A549 (cell line): ENCODE data around the gene BRPF3. TPM values are rescaled to one million over a fixed set of nuclear protein-coding genes. Genes with fewer than 3 reads are reported as not detected.

Experiments
- ATAC-seq, 2 experiments: fragments of 200-7000 bp in 1 of 2; fragments of >200 bp in 1 of 2; cut with Nextera tagmentation in 1 of 2; cut with Tn5 transposase in 1 of 2; 3 replicates each; pipeline versions ENCODE4 v1.8.0 to v1.9.1; 2018 to 2020; ENCODE audit warnings: mild to moderate bottlenecking in 1 of 2, moderate library complexity in 1 of 2
- CTCF ChIA-PET: fragments of 300-600 bp; sonication (Branson Sonifier 250); formaldehyde crosslinking; extraction: SDS; loops from one replicate; lab custom pipeline; 2021; ENCODE audit warnings: antibody characterized with exemption, inconsistent platforms; lab: Yijun Ruan, JAX
- POLR2A ChIA-PET: fragments of 350-600 bp; formaldehyde crosslinking; extraction: SDS; loops from one replicate; lab custom pipeline; 2021; ENCODE audit warnings: antibody characterized with exemption, inconsistent platforms; lab: Yijun Ruan, JAX
- DNase-seq, 2 experiments: peaks; one replicate each; pipeline versions ENCODE4 v3.0.0 to v3.0.0-alpha.2; 2011 to 2016; ENCODE audit warnings: low read depth in 1 of 2, low spot score in 1 of 2
- FAIRE-seq: peaks from 2 replicates; lab custom pipeline; 2011; peaks lifted over from hg19 to GRCh38; lab: Jason Lieb, UNC
- H3K27ac ChIP-seq, 2 experiments: fragments of >200 bp; sonication (Bioruptor Twin); formaldehyde crosslinking; 3 replicates each; pipeline ENCODE4 v1.5.1; 2016 to 2017
- H3K4me1 ChIP-seq: fragments of >200 bp; sonication (Bioruptor Twin); formaldehyde crosslinking; 3 replicates; pipeline ENCODE4 v1.6.1; 2016
- H3K4me2 ChIP-seq: fragments of >200 bp; sonication (Bioruptor Twin); formaldehyde crosslinking; 3 replicates; pipeline ENCODE4 v1.6.1; 2016
- H3K4me3 ChIP-seq: fragments of >200 bp; sonication (Bioruptor Twin); formaldehyde crosslinking; 3 replicates; pipeline ENCODE4 v1.5.1; 2016
- H3K9me3 ChIP-seq: fragments of >200 bp; sonication (Bioruptor Twin); formaldehyde crosslinking; 3 replicates; pipeline ENCODE4 v1.6.1; 2016
- ATOH8 ChIP-seq: fragments of 250-450 bp; sonication (Bioruptor Pico); IDR thresholded peaks from 2 replicates; pipeline ENCODE4 v1.5.0; 2020; ENCODE audit warnings: low read depth, mild to moderate bottlenecking, moderate library complexity
- BCL3 ChIP-seq: fragments of >200 bp; sonication (Bioruptor Twin); formaldehyde crosslinking; IDR thresholded peaks from 3 replicates; pipeline ENCODE4 v1.6.1; 2016
- BHLHE40 ChIP-seq: IDR thresholded peaks from 2 replicates; pipeline ENCODE4 v1.6.1; 2012; ENCODE audit warnings: low read depth, low read length, inconsistent platforms
- CHD2 ChIP-seq: fragments of 150-350 bp; IDR thresholded peaks from 2 replicates; pipeline ENCODE4 v1.6.1; 2014; ENCODE audit warnings: low read length; ENCODE audit not compliant: partially characterized antibody
- EP300 ChIP-seq, 2 experiments: fragments of >200 bp; sonication (Bioruptor Twin); formaldehyde crosslinking; IDR thresholded peaks; 2 replicates in 1 of 2; 3 replicates in 1 of 2; pipeline ENCODE4 v1.6.1; 2016 to 2017
- FOSL2 ChIP-seq, 2 experiments: fragments of 450-650 bp in 1 of 2; fragments of >200 bp in 1 of 2; sonication (Bioruptor Twin) in 1 of 2; formaldehyde crosslinking; IDR thresholded peaks; 2 replicates each; pipeline versions ENCODE4 v1.5.0 to v1.6.1; 2016 to 2020; ENCODE audit warnings: mild to moderate bottlenecking in 1 of 2, moderate library complexity in 1 of 2
- GATA3 ChIP-seq: IDR thresholded peaks from 2 replicates; pipeline ENCODE4 v1.6.1; 2012; ENCODE audit warnings: borderline replicate concordance
- HDAC2 ChIP-seq: fragments of 200-600 bp; sonication (generic); IDR thresholded peaks from 2 replicates; pipeline ENCODE4 v1.6.1; 2016
- HES2 ChIP-seq: fragments of >200 bp; sonication (Bioruptor Twin); formaldehyde crosslinking; IDR thresholded peaks from 2 replicates; pipeline ENCODE4 v1.6.1; 2016
- HOXA7 ChIP-seq: fragments of 250-450 bp; sonication (Bioruptor Pico); IDR thresholded peaks from 2 replicates; pipeline ENCODE4 v1.5.0; 2020; ENCODE audit warnings: mild to moderate bottlenecking, moderate library complexity
- JUN ChIP-seq, 2 experiments: fragments of >200 bp; sonication (Bioruptor Twin); formaldehyde crosslinking; IDR thresholded peaks; 2 replicates in 1 of 2; 3 replicates in 1 of 2; pipeline ENCODE4 v1.6.1; 2016 to 2017
- KDM1A ChIP-seq: fragments of 200-600 bp; sonication (generic); IDR thresholded peaks from 2 replicates; pipeline ENCODE4 v1.6.1; 2016; ENCODE audit warnings: low read depth, mild to moderate bottlenecking
- MAFK ChIP-seq: fragments of 450-650 bp; IDR thresholded peaks from 2 replicates; pipeline ENCODE4 v1.6.1; 2014; ENCODE audit not compliant: partially characterized antibody
- MAZ ChIP-seq: fragments of 150-350 bp; IDR thresholded peaks from 2 replicates; pipeline ENCODE4 v1.6.1; 2014; ENCODE audit warnings: antibody characterized with exemption, low read depth, low read length, borderline replicate concordance
- NR3C1 ChIP-seq: fragments of >200 bp; sonication (Bioruptor Twin); formaldehyde crosslinking; IDR thresholded peaks from 3 replicates; pipeline ENCODE4 v1.6.1; 2017
- PHF8 ChIP-seq: fragments of 200-600 bp; sonication (generic); IDR thresholded peaks from 2 replicates; pipeline ENCODE4 v1.6.1; 2016; ENCODE audit warnings: low read depth, mild to moderate bottlenecking, antibody characterized with exemption, moderate library complexity, borderline replicate concordance
- POLR2A ChIP-seq: IDR thresholded peaks from 2 replicates; pipeline ENCODE4 v1.6.1; 2012; ENCODE audit warnings: mild to moderate bottlenecking, low read length
- POLR2AphosphoS2 ChIP-seq: conservative IDR thresholded peaks from 2 replicates; pipeline ENCODE4 v1.6.1; 2012; ENCODE audit warnings: low read length, improper control_type of control experiment, inconsistent platforms
- RARB ChIP-seq: fragments of 250-450 bp; sonication (Bioruptor Pico); IDR thresholded peaks from 2 replicates; pipeline ENCODE4 v1.8.0; 2021; ENCODE audit warnings: mild to moderate bottlenecking, moderate library complexity
- REST ChIP-seq: fragments of 200-600 bp; sonication (generic); IDR thresholded peaks from 2 replicates; pipeline ENCODE4 v1.6.1; 2016; ENCODE audit warnings: antibody characterized with exemption, mild to moderate bottlenecking, moderate library complexity
- RFX5 ChIP-seq: fragments of 450-650 bp; IDR thresholded peaks from 2 replicates; pipeline ENCODE4 v1.7.1; 2014; ENCODE audit warnings: antibody characterized with exemption, mild to moderate bottlenecking, moderate library complexity
- RNF2 ChIP-seq: fragments of 200-600 bp; sonication (generic); IDR thresholded peaks from 2 replicates; pipeline ENCODE4 v1.6.1; 2016; ENCODE audit warnings: low read depth, mild to moderate bottlenecking, antibody characterized with exemption, moderate library complexity, borderline replicate concordance
- SMC3 ChIP-seq: fragments of >200 bp; sonication (Bioruptor Twin); formaldehyde crosslinking; IDR thresholded peaks from 3 replicates; pipeline ENCODE4 v1.6.1; 2018; ENCODE audit warnings: inconsistent platforms
- TFCP2L1 ChIP-seq: fragments of 250-450 bp; sonication (Bioruptor Pico); IDR thresholded peaks from 2 replicates; pipeline ENCODE4 v1.5.0; 2021; ENCODE audit warnings: mild to moderate bottlenecking
- ZNF302 ChIP-seq: fragments of 250-450 bp; sonication (Bioruptor Pico); IDR thresholded peaks from 2 replicates; pipeline ENCODE4 v1.9.0; 2021; ENCODE audit warnings: inconsistent platforms, mild to moderate bottlenecking, moderate library complexity
- WGBS: methylation state at CpG from one replicate; pipeline ENCODE4 v1.1.6; 2017; ENCODE audit errors: missing lambda C conversion rate; 5-methylcytosine and 5-hydroxymethylcytosine counted together
- polyA plus RNA-seq, 4 experiments: library from polyadenylated mRNA; depleted of rRNA in 3 of 4; stranded (reverse); fragments of >200 nt; fragmentation: RNase III in 1 of 4; extraction: RNeasy Plus Mini Kit Qiagen cat#74134 plus additional on column Dnase treatment in 1 of 4; gene quantifications; 2 replicates in 3 of 4; 3 replicates in 1 of 4; pipeline ENCODE4 v1.2.3, GENCODE V29; 2011 to 2017

Gene BRPF3
- polyA plus RNA-seq, 2 of the 4 experiments (the other 2 are of a cell fraction) = 9.8 to 11.2 TPM

GRCh38 chr6:36197739-36198221 lies 1.2 kb downstream of the BRPF3 start:
- FAIRE-seq (no peak), ATAC-seq (no peak), DNase-seq (no peak)
- TF ChIP-seq POLR2AphosphoS2 (no peak), CHD2 (no peak), MAZ (no peak), FOSL2 (IDR thresholded peaks at IDR 0.05) (no peak), FOSL2 (CRISPR knock-in tag; IDR thresholded peaks at IDR 0.05) (no peak), HOXA7 (CRISPR knock-in tag) (no peak), TFCP2L1 (no peak), NR3C1 (no peak), EP300 (IDR thresholded peaks at IDR 0.05) (no peak), MAFK (no peak)
- 83% methylated on average over 17 of the region's 17 CpGs for WGBS
- peaks cover 8% of the 10 kb centered on the region; the same call in 1 of the 3 replicates for H3K4me1 ChIP-seq
- H3K9me3 ChIP-seq = no peaks in the 10 kb centered on the region
- peak overlapping the region; percentile 100 for H3K27ac ChIP-seq
- H3K4me2 ChIP-seq = peak overlapping the region; percentile 89
- peak overlapping the region; percentile 95 for H3K4me3 ChIP-seq
- ChIA-PET CTCF (interaction anchor here (1.0 kb wide), 1 partner anchor 103 kb away, joined by 3 read pairs; no protein-coding TSS in a partner anchor), POLR2A (interaction anchor here (1.2 kb wide), 1 partner anchor 171 kb away, joined by 3 read pairs; no protein-coding TSS in a partner anchor)

GRCh38 chr6:36198986-36199385 lies 2.4 kb downstream of the BRPF3 start:
- ChIA-PET POLR2A (no interaction called here), CTCF (interaction anchor here (0.9 kb wide), 1 partner anchor 104 kb away, joined by 3 read pairs; no protein-coding TSS in a partner anchor)
- Histone ChIP-seq H3K9me3 (no peaks in the 10 kb centered on the region), H3K4me2 (no peak overlapping the region), H3K4me3 (no peak overlapping the region), H3K4me1 (peaks cover 8% of the 10 kb centered on the region; the same call in 1 of the 3 replicates), H3K27ac (no peak overlapping the region)
- ATAC-seq = no peak
- WGBS = over 99% methylated on average over 9 of the region's 9 CpGs
- no peak for DNase-seq
- no peak for FAIRE-seq
- TF ChIP-seq RARB (CRISPR knock-in tag) = no peak
- TF ChIP-seq HDAC2 = no peak
- no peak for TF ChIP-seq RFX5
- TF ChIP-seq POLR2A = no peak
- TF ChIP-seq SMC3 = no peak
- no peak for TF ChIP-seq CHD2
- no peak for TF ChIP-seq KDM1A
- no peak for TF ChIP-seq ZNF302 (CRISPR knock-in tag)
- TF ChIP-seq BCL3 = no peak
- TF ChIP-seq REST = no peak
- TF ChIP-seq, all 56 proteins: peak for 0

- FAIRE-seq = no peak
- Histone ChIP-seq H3K4me3 (no peak overlapping the region), H3K27ac (no peak overlapping the region), H3K9me3 (no peaks in the 10 kb centered on the region), H3K4me1 (peaks cover 8% of the 10 kb centered on the region; the same call in 1 of the 3 replicates), H3K4me2 (no peak overlapping the region)
- DNase-seq = no peak
- ChIA-PET CTCF (no interaction called here), POLR2A (no interaction called here)
- WGBS = 95% methylated on average over 12 of the region's 19 CpGs
- TF ChIP-seq ATOH8 = no peak
- no peak for TF ChIP-seq MAFK
- TF ChIP-seq BHLHE40 = no peak
- TF ChIP-seq BCL3 = no peak
- no peak for TF ChIP-seq HOXA7 (CRISPR knock-in tag)
- TF ChIP-seq RNF2 = no peak
- no peak for TF ChIP-seq GATA3
- no peak for TF ChIP-seq POLR2A
- TF ChIP-seq RFX5 = no peak
- no peak for TF ChIP-seq POLR2AphosphoS2
- no peak for TF ChIP-seq JUN (IDR thresholded peaks at IDR 0.05)
- TF ChIP-seq PHF8 = no peak
- TF ChIP-seq HES2 = no peak
- no peak for ATAC-seq
Observed at GRCh38 chr6:36200154-36200891, 3.8 kb downstream of the BRPF3 start.
